Measurements from ENCODE around the gene USP5.
"Not testable (repeated sequence)": the region's sequence is repeated elsewhere in the genome, so short reads cannot be mapped to it uniquely, and the experiment has no call there.

USP5 gene

GRCh38 chr12:6873094-6874014, 21.4 kb downstream of the USP5 start, which contains the start of gene SPSB2:
SPSB2 (minus strand) TSS chr12:6873303; CDS start chr12:6872901, 402 bp downstream.
- DNase-seq (ENCODE audit: low read depth) = peak; percentile 95
- no peak for TF ChIP-seq CTCF (IDR thresholded peaks at IDR 0.05; ENCODE audit: insufficient read depth, low read depth, low read length, missing control alignments)
- peak within 1 kb of the TSS; percentile 83 for H3K4me3 ChIP-seq (ENCODE audit: low read length)

GRCh38 chr12:6874015-6874368, 22.0 kb downstream of the USP5 start:
- peak overlapping the region; percentile 83 for H3K4me3 ChIP-seq (ENCODE audit: low read length)
- DNase-seq (ENCODE audit: low read depth) = not testable (repeated sequence)

GRCh38 chr12:6879824-6880223, 27.9 kb downstream of the USP5 start:
- DNase-seq (ENCODE audit: low read depth) = not testable (repeated sequence)

GRCh38 chr12:6883252-6883651, 31.3 kb downstream of the USP5 start:
- no peak for TF ChIP-seq CTCF (IDR thresholded peaks at IDR 0.05; ENCODE audit: insufficient read depth, low read depth, low read length, missing control alignments)
- no peak for DNase-seq (ENCODE audit: low read depth)
- no peak overlapping the region for H3K4me3 ChIP-seq (ENCODE audit: low read length)

More at GRCh38 chr12:6879824-6880223, 27.9 kb downstream of the USP5 start:
- not testable (repeated sequence) for H3K4me3 ChIP-seq (ENCODE audit: low read length)

- no peak overlapping the region for H3K4me3 ChIP-seq (ENCODE audit: low read length)
- TF ChIP-seq CTCF (IDR thresholded peaks at IDR 0.05; ENCODE audit: insufficient read depth, low read depth, low read length, missing control alignments) = no peak
These were observed 31.7 kb downstream of the USP5 start for GRCh38 chr12:6883683-6884082.

GRCh38 chr12:6884539-6884938, 32.6 kb downstream of the USP5 start:
- no peak overlapping the region for H3K4me3 ChIP-seq (ENCODE audit: low read length)
- TF ChIP-seq CTCF (IDR thresholded peaks at IDR 0.05; ENCODE audit: insufficient read depth, low read depth, low read length, missing control alignments) = no peak

More at GRCh38 chr12:6883683-6884082, 31.7 kb downstream of the USP5 start:
- DNase-seq (ENCODE audit: low read depth) = no peak

GRCh38 chr12:6886206-6886999, 34.5 kb downstream of the USP5 start:
- not testable (repeated sequence) for DNase-seq (ENCODE audit: low read depth); H3K4me3 ChIP-seq (ENCODE audit: low read length)

More at GRCh38 chr12:6884539-6884938, 32.6 kb downstream of the USP5 start:
- no peak for DNase-seq (ENCODE audit: low read depth)

- DNase-seq (ENCODE audit: low read depth) = no peak
- no peak overlapping the region for H3K4me3 ChIP-seq (ENCODE audit: low read length)
- TF ChIP-seq CTCF (IDR thresholded peaks at IDR 0.05; ENCODE audit: insufficient read depth, low read depth, low read length, missing control alignments) = no peak
These were observed 35.5 kb downstream of the USP5 start for GRCh38 chr12:6887460-6887859.

All from epithelial cell of esophagus (primary cell).